Left hindlimb (tissue), 1 donor: ENCODE measurements around the gene NPLOC4.

Experiments
- DNase-seq: peaks from one replicate; pipeline ENCODE4 v3.0.0-alpha.2; 2018

Gene NPLOC4

DNA sequence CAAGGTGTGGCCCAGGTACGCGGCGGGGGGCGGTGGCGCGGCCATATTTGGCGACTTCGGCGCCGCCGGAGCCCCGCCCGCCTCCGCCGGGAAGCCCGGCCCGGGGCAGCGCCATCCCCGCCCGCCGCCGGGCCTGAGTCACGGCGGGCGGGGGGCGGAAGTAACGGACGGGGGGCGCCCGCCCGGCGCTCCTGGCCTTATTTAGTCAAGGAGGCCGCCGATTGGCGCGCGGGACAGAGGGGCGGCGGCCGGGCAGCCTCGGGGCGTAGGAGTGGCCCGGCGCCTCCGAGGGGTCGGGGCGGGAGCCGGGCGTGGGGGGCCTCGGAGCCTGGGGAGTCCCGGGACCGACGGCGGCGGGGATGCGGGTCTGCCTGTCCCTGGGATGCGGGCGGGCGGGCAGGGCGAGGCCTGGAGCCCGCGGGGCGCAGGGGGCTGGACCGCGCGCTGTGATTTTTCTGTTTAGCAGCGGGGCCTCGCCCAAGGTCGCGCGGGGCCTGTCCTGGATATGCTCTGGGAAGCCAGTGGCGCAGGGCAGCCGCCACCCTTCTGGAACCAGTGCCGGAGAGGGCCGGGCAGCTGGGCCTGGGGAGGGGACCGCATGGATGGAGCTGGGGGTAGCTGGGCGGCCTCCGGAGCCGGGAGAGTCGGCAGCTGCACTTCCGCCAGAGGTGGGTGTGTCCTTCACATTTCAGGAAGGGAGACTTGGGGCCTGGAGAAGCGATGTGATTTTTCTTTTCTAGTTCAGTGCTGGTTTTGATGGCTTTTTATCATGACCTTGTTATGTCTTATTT is 122.0 kb downstream of the NPLOC4 start:
- peak; percentile 85 for DNase-seq

DNA sequence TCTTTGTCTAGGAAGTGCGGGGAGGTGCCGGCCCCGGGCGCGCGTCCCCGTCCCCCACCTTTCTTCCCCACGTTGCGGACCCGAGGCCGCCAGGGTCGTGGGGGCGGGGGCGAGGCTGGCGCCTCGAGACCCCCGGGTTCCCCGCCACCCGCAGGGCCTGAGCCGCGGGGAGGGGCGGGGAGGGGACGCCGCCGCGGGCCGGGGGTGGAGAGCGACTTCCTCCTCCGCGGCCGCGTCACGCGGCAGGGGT is 122.5 kb downstream of the NPLOC4 start:
- DNase-seq: no peak

DNA sequence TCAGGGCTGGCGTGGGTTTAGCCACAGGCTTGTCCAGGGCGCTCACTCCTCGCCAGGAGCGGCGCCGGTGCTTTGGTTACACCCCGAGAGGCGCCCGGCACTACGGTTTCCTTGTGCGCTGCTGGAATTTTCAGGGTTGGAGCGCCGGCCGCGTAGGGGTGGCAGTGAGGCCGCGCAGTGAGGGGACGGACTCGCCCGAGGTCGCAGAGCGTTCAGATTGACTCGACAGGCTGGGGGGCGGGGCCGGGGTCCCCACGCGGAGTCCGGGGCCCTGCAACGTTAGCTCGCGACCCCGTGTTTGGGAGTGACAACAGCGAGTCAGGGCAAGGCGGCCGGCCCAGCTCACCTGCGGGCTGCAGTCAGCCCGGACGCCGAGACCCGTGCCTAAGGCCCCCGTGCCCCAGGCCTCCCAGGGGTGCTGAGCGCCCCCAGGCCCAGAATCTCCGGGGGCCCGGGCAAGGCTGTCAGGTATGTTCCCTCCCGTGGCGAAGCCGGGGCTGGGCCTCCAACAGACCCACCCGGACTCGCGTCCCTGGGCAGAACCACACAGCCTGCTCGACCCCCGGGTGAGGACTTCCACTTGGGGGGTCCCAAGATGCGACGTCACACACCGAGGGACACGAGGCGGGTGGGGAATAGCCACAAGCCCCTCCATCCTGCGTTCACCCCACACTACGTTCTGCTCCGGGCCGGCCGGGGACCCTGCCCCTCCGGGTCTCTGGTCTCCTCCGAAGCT is 123.0 kb downstream of the NPLOC4 start:
- DNase-seq: peak; percentile 75

DNA sequence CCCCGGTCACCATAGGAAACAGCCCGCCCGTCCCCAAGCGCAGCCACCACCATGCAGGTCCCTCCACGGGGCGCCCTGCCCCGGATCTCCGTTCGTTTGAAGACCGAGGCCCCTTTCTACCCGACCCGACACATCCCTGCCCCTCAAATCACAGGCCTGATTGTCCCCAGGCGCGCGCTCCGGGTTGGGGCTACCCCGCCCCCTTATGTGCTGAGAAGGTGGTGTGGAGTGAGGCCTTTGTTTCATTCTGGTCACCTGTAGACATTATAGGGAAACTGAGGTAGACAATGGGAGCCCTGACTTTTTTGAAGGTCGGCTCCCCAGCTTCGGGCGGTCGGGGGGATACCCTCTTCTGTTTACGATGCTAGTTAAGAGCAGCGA is 123.5 kb downstream of the NPLOC4 start:
- peak; percentile 81 for DNase-seq

DNA sequence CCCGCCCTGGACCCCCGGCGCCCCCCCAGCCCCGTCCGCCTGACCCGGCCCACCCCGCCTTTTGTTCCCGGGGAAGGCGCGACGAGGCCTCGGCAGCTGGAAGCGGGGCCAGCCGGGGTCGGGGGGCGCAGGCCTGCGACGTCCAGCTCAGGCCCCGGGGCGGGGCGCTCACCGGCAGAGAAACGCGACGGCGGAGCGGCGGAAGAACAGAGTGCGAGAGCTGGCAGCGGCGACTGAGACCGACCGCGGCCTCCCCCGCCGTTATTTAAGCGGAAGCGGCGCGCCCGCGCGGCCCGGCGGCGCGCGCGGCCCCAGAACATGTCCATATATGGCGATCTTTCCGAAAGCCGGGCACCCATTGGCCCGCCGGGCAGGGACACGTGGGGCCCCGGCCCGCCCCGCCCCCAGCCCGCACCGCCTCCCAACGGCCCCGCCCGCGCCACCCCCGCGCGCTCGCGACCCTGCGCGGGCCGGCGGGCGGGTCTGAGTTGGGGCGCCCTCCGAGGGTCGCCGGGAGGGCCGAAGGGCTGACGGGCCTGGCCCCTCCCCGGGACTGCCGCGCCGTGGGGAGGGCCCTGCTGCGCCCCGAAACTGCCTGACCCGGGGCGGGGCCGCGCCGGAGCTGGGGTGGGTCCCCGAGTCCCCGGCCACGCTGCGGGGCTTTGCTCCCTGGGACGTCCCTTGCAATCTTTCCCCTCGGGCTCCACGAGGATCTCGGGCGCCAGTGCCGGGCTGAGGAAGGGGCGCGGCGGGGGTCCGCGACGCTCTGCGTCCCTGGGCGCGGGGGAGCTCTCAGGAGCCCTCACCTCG is 124.1 kb downstream of the NPLOC4 start, which contains the start of gene ACTG1:
TSS of gene ACTG1 (minus strand) at position 238 of the 810 bp plus-strand sequence. CDS start 445 bp downstream, outside the sequence.
- peak; percentile 96 for DNase-seq

DNA sequence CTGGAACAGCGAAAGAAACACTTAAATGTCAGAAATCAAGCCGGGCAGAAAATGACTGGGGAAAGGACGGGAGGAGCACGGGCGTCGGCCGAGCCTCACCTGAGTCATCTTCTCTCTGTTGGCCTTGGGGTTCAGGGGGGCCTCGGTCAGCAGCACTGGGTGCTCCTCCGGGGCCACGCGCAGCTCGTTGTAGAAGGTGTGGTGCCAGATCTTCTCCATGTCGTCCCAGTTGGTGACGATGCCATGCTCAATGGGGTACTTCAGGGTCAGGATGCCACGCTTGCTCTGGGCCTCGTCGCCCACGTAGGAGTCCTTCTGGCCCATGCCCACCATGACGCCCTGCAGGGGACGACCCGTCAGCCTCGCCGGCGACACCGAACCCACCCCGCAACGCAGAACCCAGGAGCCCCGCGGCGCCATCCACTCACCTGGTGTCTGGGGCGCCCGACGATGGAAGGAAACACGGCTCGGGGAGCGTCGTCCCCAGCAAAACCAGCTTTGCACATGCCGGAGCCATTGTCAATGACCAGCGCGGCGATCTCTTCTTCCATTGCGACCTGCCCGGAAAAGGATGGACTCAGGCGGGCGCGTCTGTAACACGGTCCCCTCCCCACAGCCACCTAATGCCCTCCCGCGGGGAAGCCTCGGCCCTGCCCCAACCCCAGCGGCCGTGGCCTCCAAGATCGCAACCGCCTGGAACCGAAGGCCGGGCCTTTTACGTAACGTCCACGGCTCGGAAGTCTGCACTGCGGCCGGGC is 124.9 kb downstream of the NPLOC4 start:
- no peak for DNase-seq

DNA sequence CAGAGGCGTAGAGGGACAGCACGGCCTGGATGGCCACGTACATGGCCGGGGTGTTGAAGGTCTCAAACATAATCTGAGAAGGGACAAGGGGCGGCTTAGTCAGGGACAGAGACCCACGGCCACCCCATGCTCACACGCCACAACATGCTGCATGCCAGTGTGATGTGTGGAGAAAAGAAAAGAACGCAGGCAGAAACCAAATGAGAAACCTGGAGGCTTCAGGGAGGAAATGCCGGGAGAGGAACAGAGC is 125.4 kb downstream of the NPLOC4 start:
- DNase-seq: no peak

DNA sequence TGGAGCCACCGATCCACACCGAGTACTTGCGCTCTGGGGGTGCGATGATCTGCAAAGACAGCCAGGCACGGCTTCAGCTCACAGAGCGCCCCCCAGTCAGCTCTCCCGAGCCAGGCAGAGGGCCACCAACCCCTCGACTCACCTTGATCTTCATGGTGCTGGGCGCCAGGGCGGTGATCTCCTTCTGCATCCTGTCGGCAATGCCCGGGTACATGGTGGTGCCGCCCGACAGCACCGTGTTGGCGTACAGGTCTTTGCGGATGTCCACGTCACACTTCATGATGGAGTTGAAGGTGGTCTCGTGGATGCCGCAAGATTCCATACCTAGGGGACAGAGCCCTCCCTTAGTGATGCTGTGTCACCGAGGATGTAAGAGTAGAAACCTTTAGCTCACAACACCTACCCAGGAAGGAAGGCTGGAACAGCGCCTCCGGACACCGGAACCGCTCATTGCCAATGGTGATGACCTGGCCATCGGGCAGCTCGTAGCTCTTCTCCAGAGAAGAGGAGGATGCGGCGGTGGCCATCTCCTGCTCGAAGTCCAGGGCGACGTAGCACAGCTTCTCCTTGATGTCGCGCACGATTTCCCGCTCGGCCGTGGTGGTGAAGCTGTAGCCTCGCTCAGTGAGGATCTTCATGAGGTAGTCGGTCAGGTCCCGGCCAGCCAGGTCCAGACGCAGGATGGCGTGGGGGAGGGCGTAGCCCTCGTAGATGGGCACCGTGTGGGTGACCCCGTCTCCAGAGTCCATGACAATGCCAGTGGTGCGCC is 125.9 kb downstream of the NPLOC4 start:
- DNase-seq: no peak

DNA sequence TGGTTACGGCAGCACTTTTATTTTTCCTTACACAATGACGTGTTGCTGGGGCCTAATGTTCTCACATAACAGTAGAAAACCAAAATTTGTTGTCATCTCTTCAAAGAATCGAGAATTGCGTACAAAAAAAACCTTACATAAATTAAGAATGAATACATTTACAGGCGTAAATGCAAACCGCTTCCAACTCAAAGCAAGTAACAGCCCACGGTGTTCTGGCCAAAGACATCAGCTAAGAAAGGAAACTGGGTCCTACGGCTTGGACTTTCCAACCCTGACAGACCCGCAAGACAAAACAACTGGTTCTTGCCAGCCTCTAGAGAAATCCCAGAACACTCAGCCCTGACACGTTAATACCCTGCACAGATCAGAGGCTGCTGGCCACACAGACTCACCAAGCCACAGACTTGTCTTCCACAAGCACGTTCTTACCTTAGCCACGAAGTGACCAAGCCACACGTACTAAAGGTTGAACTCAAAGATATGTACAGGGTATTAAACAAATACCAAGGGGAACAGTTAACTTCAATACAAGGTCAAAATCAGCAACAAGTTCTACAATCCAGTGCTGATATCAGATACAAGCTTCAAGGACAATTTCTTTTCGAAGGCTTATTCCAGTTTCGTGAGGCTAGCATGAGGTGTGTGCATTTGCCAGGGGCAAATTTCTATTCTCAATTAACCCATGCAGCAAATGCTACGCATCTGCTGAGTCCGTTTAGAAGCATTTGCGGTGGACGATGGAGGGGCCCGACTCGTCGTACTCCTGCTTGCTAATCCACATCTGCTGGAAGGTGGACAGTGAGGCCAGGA is 126.7 kb downstream of the NPLOC4 start:
- no peak for DNase-seq

DNA sequence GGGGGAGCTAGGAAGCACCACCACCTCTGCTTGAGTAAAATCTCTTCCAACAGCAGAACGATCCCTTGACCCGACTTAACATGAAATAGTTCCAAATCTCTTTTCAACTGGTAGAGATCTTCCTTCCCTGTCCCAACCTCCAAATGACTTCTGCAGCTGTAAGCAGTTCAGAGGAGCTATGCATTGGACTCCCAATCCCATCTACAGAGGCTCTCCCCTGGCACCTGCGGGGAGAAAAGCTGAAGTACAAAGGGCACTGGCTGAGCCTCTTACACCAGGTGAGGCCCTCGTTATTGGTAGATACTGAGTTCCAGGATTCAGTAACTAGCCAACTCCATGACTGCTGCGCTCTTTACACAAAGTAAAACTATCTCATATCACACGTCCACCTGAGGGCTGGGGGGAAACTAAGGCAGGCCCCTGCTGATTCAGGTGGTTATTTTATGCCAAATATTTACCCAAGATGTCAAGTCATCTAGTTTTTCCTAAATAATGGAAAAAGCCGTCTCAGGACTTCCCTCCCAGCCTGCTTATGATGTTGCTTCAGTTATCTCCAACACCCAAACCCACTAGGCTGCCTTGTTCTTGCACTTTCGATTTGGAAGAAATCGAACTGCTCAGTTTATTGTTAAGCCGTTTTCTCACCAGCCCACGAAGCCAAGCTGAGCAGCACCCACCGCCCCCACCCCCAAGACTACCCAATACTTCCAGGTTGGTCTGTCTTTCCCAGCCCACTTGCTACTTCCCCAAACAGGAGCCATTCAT is 127.5 kb downstream of the NPLOC4 start:
- DNase-seq: no peak

DNA sequence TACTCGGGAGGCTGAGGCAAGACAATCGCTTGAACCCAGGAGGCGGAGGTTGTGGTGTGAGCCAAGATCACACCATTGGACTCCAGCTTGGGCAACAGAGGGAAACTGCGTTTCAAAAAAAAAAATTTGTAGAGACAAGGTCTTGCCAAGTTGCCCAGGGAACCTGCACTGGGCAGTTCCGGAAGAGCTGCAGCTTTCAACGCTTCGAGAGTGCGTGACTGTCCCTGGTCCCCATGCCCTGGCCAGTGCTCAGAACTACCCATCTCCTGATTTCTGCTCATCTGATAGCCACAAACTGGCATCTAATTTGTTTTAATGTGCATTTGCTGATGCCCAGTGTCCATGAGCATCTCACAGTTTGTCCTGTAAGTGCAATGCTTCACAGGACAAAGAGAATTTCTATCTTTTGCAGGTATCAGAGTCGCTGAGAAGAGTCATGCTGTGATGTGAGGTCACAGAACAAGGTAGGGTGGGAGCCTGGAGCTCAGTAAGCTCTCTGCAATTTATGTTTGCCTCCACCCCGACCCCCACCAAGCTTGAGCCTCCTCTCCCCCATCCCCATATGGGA is 128.2 kb downstream of the NPLOC4 start:
- DNase-seq: no peak
